Measurements from ENCODE around the gene DHRS4L2.
"Not testable (repeated sequence)": the region's sequence is repeated elsewhere in the genome, so short reads cannot be mapped to it uniquely, and the experiment has no call there.

Gene DHRS4L2

DNA sequence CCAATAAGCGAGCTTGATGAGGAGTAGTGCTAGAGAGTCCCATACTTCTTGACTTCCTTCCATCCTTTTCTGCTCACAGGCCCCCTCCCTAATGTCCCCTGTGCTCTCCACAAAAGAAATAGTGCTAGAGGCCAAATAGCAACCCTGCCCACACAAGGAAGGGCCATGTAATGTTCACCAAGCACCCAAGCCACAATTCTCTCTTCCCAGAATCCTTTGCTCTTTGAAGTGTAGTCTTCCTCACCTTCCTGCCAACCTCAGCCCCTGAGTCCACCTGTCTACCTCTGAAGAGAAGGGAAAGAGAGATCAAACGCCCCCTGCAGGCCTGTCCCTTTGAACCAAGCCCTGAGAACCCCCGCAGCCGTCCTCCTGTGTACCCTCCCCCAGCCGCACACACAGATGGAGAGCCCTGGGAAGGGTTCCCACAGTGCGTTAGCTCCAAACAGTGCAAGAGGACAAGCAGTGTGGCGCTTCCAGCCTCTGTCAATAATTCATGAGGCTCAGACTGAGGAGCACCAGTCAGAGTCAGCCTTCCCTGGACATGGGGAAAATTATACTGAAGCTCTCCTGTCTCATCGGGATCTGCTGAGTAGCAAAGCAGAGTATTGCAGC is 37.0 kb upstream of the DHRS4L2 start:
- H3K4me3 ChIP-seq (ENCODE audit: low read depth, low read length) = no peak overlapping the region
- TF ChIP-seq, protein P1, sequence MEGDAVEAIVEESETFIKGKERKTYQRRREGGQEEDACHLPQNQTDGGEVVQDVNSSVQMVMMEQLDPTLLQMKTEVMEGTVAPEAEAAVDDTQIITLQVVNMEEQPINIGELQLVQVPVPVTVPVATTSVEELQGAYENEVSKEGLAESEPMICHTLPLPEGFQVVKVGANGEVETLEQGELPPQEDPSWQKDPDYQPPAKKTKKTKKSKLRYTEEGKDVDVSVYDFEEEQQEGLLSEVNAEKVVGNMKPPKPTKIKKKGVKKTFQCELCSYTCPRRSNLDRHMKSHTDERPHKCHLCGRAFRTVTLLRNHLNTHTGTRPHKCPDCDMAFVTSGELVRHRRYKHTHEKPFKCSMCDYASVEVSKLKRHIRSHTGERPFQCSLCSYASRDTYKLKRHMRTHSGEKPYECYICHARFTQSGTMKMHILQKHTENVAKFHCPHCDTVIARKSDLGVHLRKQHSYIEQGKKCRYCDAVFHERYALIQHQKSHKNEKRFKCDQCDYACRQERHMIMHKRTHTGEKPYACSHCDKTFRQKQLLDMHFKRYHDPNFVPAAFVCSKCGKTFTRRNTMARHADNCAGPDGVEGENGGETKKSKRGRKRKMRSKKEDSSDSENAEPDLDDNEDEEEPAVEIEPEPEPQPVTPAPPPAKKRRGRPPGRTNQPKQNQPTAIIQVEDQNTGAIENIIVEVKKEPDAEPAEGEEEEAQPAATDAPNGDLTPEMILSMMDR (IDR thresholded peaks at IDR 0.05; ENCODE audit: low read depth, low read length) = no peak

DNA sequence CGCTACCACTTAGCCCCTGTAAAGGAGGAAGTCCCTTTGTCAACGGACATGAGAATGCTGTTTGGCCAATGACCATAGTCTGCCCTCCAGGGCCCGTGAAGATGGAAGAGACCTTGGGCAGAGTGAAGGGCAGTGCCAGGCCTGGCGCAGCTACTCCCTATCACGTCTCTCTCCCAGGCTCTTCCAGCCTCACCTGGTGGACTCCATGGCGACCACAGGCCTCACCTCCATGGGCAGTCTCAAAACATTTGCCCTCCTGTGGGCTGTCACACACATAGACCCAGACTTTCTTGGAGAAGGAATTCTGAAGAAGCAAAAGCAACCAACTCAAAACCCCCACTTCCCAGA is 35.6 kb upstream of the DHRS4L2 start:
- peak overlapping the region; percentile 73 for H3K4me3 ChIP-seq (ENCODE audit: low read depth, low read length)

DNA sequence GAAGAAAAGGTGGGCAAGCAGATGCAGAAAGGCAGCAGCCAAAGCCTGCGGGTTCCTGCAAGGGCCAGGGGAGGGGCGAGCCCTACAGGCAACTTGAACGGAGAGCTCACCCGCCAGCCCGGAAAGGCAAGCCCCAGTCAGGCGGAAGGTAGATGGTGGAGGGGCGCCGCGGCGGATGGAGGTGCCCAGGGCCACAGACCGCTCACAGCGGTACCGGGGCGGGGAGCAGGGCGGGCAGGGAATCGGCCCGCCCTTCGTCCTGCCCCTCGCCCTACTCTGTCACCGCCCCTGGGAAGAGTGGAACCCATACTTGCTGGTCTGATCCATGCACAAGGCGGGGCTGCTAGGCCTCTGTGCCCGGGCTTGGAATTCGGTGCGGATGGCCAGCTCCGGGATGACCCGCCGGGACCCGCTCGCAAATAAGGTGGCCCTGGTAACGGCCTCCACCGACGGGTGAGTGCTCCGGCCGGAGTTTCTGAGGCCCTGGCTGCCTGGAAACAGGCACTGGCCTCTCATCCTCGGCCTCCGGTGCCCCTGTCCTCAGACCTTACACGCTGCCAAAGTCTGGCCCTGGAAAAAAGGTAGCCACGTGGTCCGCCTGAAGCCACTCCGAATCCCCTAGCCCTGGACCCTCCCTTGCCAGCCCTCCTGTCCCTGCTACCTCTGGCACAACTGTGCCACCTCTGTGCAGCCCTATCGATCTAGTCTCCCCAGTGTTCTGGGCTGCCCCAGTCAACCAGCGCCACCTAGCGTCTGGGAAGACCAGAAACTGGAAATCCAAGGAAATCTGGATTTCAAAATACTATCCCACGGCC is 35.1 kb upstream of the DHRS4L2 start, which contains the start of gene DHRS4:
DHRS4 (plus strand) TSS at position 307 of the 815 bp plus-strand sequence; CDS start at position 326, 19 bp downstream.
- TF ChIP-seq, protein P1 (IDR thresholded peaks at IDR 0.05; ENCODE audit: low read depth, low read length) = peak; percentile 90
- H3K4me3 ChIP-seq (ENCODE audit: low read depth, low read length) = peak within 1 kb of the TSS; percentile 73

DNA sequence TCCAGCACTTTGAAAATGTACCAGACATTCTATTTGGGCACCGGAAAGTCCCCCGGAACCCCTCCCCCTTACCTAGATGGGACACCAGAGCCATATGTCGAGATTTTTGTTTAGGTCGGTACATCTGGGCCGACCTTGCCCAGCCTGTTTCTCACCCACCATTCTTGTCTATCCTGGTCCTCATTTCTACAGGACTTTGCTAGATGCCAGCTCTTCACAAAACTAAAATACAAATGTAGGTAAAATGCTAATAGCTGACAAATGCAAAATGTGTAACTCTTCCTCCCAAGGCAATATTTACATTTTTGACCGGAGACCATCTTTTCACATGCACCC is 34.5 kb upstream of the DHRS4L2 start:
- H3K4me3 ChIP-seq (ENCODE audit: low read depth, low read length) = peak overlapping the region; percentile 73

DNA sequence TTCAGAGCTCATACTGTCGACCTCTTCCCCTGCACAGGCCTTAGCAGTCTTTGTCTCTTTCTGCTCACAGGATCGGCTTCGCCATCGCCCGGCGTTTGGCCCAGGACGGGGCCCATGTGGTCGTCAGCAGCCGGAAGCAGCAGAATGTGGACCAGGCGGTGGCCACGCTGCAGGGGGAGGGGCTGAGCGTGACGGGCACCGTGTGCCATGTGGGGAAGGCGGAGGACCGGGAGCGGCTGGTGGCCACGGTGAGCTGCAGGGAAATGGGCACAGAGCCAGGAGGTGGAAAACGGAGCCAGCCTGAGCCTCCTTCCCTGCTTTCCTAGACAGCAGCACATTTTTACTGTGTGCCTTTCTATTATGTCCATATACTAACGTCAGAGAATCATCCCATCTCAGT is 33.8 kb upstream of the DHRS4L2 start:
- H3K4me3 ChIP-seq (ENCODE audit: low read depth, low read length) = not testable (repeated sequence)

DNA sequence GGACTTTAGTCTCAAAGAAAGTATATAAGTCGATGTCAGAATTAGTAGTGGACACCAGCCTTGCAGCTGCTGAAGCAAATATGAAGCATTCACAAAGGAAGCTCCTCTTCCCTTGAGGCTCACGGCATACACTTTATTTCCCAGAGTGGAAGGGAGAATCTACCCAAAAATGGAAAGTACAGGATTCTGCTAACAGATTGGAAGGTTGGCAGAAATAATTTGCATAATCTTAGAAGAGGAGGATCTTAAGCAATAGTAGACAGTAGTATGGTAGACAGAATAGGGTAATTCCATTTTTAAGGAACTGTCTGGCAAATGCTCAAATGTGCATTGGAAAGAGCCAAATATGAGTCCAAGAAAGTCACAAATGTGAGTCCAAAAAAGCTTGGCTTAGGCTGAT is 32.9 kb upstream of the DHRS4L2 start:
- H3K4me3 ChIP-seq (ENCODE audit: low read depth, low read length) = not testable (repeated sequence)

DNA sequence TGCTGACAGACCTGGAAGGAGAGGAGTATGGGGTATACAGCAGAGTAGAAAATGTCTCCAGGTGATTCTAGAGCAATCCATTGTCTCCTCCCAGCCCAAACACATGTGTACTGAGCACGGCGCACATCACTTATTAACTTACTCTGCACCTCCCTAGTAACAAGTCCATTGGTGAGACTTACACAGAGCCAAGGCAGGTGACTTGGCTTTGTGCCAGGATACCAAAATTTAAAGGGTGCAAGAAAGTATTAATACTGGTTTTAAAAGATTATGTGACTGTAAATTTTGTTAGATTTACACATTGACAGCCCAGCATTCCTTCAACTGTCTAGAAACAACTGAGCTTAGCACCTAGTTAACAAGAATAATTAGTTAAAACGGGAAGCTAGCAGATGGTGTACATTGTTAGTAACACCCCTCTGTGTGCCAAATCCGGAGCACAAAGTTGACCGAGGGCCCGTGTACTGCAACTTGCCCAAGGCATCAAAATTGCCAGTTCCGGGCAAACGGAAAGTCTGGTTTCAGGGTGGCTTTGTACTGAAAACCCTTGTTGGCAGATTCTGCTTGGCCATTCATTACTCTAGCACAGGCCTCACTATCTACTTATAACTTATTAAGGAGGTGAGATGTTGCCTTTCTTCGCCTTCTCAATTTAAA is 30.7 kb upstream of the DHRS4L2 start:
- H3K4me3 ChIP-seq (ENCODE audit: low read depth, low read length) = not testable (repeated sequence)

DNA sequence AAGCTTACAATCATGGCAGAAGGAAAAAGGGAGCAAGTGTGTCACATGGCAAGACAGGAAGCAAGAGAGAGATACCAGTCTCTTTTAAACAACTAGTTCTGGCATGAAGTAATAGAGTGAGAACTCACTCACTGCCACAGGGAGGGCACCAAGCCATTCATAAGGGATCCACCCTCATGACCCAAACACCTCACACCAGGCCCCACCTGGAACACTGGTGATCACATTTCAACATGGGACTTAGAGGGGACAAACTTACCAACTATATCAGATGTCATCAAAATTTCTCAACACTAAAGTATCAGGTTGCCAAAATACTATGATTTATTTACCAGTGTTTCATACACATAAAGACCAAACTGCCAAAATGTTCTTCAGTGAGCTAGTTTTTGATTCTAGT is 27.8 kb upstream of the DHRS4L2 start:
- H3K4me3 ChIP-seq (ENCODE audit: low read depth, low read length) = not testable (repeated sequence)

DNA sequence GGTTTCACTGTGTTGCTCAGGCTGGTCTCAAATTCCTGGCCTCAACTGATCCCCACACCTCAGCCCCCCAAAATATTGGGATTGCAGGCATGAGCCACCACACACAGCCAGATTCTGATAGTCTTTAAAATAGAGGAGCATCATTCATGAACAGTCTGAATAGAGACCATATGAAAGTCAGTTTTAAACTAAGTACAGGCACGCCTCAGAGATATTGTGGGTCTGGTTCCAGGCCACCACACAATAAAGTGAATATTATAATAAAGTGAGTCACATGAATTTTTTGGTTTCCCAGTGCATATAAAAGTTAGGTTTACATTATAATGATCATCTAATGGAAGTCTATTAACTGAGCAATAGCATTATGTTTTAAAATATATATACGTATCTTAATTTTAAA is 27.0 kb upstream of the DHRS4L2 start:
- H3K4me3 ChIP-seq (ENCODE audit: low read depth, low read length) = not testable (repeated sequence)

DNA sequence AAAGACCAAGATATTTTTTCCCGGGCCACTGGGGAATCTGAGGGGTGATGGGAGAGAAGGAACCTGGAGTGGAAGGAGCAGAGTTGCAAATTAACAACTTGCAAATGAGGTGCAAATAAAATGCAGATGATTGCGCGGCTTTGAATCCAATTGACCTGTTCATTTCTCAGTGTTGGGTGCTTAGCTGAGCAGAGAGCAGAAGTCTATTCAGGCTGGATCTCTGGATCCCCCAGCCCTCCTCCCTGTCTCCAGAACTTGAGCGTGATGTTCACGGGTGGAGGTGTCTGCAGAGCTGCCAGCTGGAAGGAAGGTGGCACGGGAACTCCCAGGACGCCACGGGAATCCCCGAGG is 19.6 kb upstream of the DHRS4L2 start:
- H3K4me3 ChIP-seq (ENCODE audit: low read depth, low read length) = not testable (repeated sequence)

DNA sequence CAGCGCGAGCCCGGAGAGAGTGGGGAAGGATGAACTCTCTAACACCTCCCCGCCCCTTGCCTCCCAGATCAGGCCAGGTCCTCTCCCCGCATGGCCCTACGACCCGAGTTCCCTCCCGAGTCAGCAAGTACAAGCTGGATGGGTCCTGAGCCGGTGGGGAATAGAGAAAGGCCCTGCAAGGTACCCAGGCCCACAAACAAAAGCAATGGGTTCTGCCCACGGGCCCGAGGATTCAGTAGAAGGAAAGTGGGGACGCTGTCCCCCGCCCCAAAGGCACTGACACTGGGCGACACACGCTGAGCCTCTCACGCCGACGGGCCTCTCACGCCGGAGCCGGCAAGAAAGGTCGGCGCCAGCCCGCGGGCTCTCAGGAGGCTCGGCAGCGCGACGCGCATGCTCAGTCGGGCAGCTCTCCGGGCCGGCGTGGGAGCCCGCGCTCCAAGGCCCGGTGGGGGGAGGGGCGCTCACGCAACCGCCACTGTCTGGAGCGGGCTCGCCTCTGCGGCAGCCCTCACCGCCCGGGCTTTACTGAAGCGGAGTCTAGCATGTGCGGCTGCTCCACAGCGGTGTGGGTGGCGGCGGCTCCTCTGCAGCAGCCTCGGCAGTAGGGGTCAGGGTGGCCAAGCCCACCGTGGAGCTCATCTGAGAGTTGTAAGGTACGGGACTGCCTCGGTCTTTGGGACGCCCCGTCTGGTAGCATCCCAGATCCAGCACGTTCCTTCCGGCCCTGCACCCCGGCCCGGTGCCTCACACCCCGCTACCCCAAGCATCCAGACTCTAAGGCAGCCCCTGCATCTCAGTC is 19.0 kb upstream of the DHRS4L2 start:
- H3K4me3 ChIP-seq (ENCODE audit: low read depth, low read length) = peak overlapping the region; percentile 37

DNA sequence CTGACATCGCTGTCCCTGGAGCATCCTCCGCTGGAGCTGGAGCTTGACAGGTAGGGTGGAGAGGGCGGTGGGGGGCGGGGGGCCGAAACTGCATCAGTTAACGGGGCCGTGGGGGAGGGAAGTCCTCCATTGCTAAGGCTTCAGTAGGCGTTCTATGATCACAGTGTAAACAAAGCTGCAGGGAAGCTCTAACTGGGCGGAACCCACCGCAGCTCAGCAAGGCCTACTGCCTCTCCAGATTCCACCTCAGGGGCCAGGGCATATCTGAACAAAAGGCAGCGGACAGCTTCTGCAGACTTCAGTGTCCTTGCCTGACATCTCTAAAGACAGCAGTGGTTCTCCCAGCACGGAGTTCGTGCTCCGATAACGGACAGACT is 18.5 kb upstream of the DHRS4L2 start:
- H3K4me3 ChIP-seq (ENCODE audit: low read depth, low read length) = not testable (repeated sequence)

DNA sequence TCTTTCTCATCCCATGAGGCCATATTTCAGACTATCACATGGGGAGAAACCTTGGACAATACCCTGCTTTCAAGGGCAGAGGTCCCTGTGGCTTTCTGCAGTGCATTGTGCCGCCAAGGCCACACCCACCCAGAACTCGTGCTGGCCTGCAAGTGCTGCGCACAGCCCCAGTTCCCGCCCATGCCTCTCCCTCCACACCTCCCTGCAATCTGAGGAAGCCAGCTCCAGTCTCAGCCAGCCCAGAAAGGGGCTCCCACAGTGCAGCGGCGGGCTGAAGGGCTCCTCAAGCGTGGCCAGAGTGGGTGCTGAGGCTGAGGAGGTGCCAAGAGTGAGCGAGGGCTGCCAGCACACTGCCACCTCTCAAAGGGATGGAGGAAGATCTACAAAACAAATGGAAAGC is 15.6 kb upstream of the DHRS4L2 start:
- not testable (repeated sequence) for H3K4me3 ChIP-seq (ENCODE audit: low read depth, low read length)

DNA sequence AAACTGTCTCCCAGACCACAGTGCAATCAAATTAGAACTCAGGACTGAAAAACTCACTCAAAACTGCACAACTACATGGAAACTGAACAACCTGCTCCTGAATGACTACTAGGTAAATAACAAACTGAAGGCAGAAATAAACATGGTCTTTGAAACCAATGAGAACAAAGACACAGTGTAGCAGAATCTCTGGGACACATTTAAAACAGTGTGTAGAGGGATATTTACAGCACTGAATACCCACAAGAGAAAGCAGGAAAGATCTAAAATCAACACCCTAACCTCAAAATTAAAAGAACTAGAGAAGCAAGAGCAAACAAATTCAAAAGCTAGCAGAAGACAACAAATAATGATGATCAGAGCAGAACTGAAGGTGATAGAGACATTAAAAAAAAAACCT is 14.7 kb upstream of the DHRS4L2 start:
- H3K4me3 ChIP-seq (ENCODE audit: low read depth, low read length) = not testable (repeated sequence)

DNA sequence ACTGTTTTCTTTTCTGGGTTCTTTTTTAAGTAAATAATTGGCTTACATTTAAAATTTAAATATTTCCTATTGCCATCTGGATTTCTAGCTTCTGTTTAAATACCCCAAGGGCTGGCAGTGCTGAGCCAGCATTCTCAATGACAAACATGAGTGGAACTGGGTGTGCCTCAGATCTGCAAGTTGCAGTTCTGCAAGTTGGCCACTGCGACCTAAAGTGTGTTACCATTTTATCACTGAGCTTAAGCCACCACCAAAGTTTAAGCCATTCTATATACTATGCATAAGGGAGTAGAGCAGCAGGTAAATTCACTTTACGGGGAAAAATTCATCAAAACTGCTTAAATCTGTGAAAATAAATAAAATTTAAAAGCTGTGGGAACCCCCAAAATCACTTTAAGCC is 11.5 kb upstream of the DHRS4L2 start:
- H3K4me3 ChIP-seq (ENCODE audit: low read depth, low read length) = not testable (repeated sequence)

DNA sequence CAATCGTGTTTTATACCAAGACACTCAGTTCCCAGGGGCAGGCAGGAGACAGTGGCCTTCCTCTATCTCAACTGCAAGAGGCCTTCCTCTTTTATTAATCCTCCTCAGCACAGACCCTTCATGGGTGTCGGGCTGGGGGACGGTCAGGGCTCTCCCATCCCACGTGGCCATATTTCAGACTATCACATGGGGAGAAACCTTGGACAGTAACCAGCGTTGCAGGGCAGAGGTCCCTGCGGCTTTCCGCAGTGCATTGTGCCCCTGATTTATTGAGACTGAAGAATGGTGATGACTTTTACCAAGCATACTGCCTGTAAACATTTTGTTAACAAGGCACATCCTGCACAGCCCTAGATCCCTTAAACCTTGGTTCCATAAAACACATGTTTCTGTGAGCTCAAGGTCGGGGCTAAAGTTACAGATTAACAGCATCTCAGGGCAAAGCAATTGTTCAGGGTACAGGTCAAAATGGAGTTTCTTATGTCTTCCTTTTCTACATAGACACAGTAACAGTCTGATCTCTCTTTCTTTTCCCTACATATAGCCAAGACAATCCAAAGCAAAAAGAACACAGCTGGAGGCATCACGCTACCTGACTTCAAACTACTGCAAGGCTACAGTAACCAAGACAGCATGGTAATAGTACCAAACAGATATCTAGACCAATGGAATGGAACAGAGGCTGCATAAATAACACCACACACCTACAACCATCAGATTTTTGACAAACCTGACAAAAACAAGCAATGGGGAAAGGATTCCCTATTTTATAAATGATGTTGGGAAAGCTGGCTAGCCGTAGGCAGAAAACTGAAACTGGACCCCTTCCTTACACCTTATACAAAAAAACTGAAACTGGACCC is 6.5 kb upstream of the DHRS4L2 start:
- H3K4me3 ChIP-seq (ENCODE audit: low read depth, low read length) = not testable (repeated sequence)
